ENCODE measurements around the gene PTPRD. TPM values are rescaled to one million over a fixed set of nuclear protein-coding genes. Genes with fewer than 3 reads are reported as not detected.

The PTPRD gene
- total and polyA plus RNA-seq, 2 donors (not counting 1 experiment from before 2014, with no cell fraction given), result not detected

DNA sequence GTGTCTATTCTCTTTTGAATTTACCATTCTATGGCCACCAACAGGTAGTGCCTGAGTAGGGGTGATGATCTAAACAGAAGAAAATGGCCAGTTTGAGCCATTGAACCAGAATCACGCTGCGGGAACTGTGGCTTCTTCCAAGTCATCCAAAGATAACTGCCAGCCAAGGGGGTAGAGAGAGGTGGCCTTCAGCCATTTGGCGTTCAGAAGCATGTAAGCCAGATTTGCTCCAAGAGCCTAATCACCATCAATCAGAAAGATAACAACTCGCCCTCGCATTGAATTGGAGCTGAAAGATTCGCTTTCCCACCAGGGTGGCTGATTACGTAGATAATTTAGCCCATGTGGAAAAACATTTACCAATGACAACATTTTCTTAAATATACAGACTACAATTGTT is 1510.5 kb downstream of the PTPRD start:
- intact Hi-C loops (cut with micrococcal nuclease), result no loop called here
- Histone ChIP-seq H2AFZ (ENCODE audit: insufficient read depth, low read depth, low read length, poor library complexity, severe bottlenecking) (no peak overlapping the region), H3K9me3 (ENCODE audit: control extremely low read depth in 1 of 3, control insufficient read depth in 2 of 3, insufficient read depth in 1 of 3, low read length in 2 of 3) (no peaks in the 10 kb centered on the region), H4K20me1 (ENCODE audit: control insufficient read depth, insufficient read depth, low read length, poor library complexity, severe bottlenecking) (no peaks in the 10 kb centered on the region), H3K4me2 (replicated peaks; ENCODE audit: low read depth, low read length, poor library complexity, severe bottlenecking) (no peak overlapping the region), H3K27me3 (replicated peaks in 1 of 4; ENCODE audit: control extremely low read depth in 1 of 4, control insufficient read depth in 3 of 4, insufficient read depth in 4 of 4, low read length in 3 of 4) (no peaks in the 10 kb centered on the region), H3K4me1 (ENCODE audit: control insufficient read depth in 2 of 2, insufficient read depth in 2 of 2, low read length in 2 of 2) (no peaks in the 10 kb centered on the region), H3K27ac (ENCODE audit: low read length in 2 of 2) (no peak overlapping the region), H3K4me3 (ENCODE audit: control extremely low read depth in 1 of 5, extremely low read depth in 1 of 5, insufficient read depth in 1 of 5, low read depth in 2 of 5, low read length in 4 of 5) (no peak overlapping the region), H3K9ac (ENCODE audit: low read length) (no peak overlapping the region), H3K36me3 (replicated peaks in 1 of 2; ENCODE audit: control extremely low read depth in 1 of 2, control insufficient read depth in 1 of 2, extremely low read depth in 1 of 2, insufficient read depth in 2 of 2, low read length in 1 of 2) (no peaks in the 10 kb centered on the region), H3K79me2 (ENCODE audit: control insufficient read depth, insufficient read depth, low read length) (no peaks in the 10 kb centered on the region)
- no peak for TF ChIP-seq CTCF (IDR thresholded peaks at IDR 0.05)
- no peak for TF ChIP-seq EZH2 (IDR thresholded peaks at IDR 0.05; ENCODE audit: borderline replicate concordance, insufficient read depth, low read depth, low read length, poor library complexity, severe bottlenecking)
- no peak for ATAC-seq (ENCODE audit: low read depth)
- ChIA-PET CTCF (no interaction called here), POLR2A (no interaction called here)
- H3K27me3 Mint-ChIP-seq, result no peaks in the 10 kb centered on the region
- 30% methylated on average over 2 of the region's 7 CpGs for WGBS (ENCODE audit: insufficient coverage)
- no peak for DNase-seq
- no peaks in the 10 kb centered on the region for H3K4me1 Mint-ChIP-seq
- no peak overlapping the region for H3K4me3 Mint-ChIP-seq
- no peaks in the 10 kb centered on the region for H3K9me3 Mint-ChIP-seq (ENCODE audit: insufficient read depth)
- H3K27ac Mint-ChIP-seq, result no peak overlapping the region

- no peak for TF ChIP-seq CTCF (IDR thresholded peaks at IDR 0.05)
- TF ChIP-seq EZH2 (IDR thresholded peaks at IDR 0.05; ENCODE audit: borderline replicate concordance, insufficient read depth, low read depth, low read length, poor library complexity, severe bottlenecking), result no peak
- CTCF ChIA-PET, result no interaction called here
- Histone ChIP-seq H3K4me1 (ENCODE audit: control insufficient read depth in 2 of 2, insufficient read depth in 2 of 2, low read length in 2 of 2) (no peaks in the 10 kb centered on the region), H2AFZ (ENCODE audit: insufficient read depth, low read depth, low read length, poor library complexity, severe bottlenecking) (no peak overlapping the region), H3K4me3 (ENCODE audit: control extremely low read depth in 1 of 5, extremely low read depth in 1 of 5, insufficient read depth in 1 of 5, low read depth in 2 of 5, low read length in 4 of 5) (no peak overlapping the region), H3K4me2 (replicated peaks; ENCODE audit: low read depth, low read length, poor library complexity, severe bottlenecking) (no peak overlapping the region), H4K20me1 (ENCODE audit: control insufficient read depth, insufficient read depth, low read length, poor library complexity, severe bottlenecking) (no peaks in the 10 kb centered on the region), H3K27me3 (replicated peaks in 1 of 4; ENCODE audit: control extremely low read depth in 1 of 4, control insufficient read depth in 3 of 4, insufficient read depth in 4 of 4, low read length in 3 of 4) (no peaks in the 10 kb centered on the region), H3K36me3 (replicated peaks in 1 of 2; ENCODE audit: control extremely low read depth in 1 of 2, control insufficient read depth in 1 of 2, extremely low read depth in 1 of 2, insufficient read depth in 2 of 2, low read length in 1 of 2) (no peaks in the 10 kb centered on the region), H3K9me3 (ENCODE audit: control extremely low read depth in 1 of 3, control insufficient read depth in 2 of 3, insufficient read depth in 1 of 3, low read length in 2 of 3) (no peaks in the 10 kb centered on the region), H3K27ac (ENCODE audit: low read length in 2 of 2) (no peak overlapping the region), H3K79me2 (ENCODE audit: control insufficient read depth, insufficient read depth, low read length) (no peaks in the 10 kb centered on the region), H3K9ac (ENCODE audit: low read length) (no peak overlapping the region)
- Mint-ChIP-seq H3K4me3 (no peak overlapping the region), H3K4me1 (no peaks in the 10 kb centered on the region), H3K27ac (no peak overlapping the region), H3K9me3 (ENCODE audit: insufficient read depth) (no peaks in the 10 kb centered on the region), H3K27me3 (no peaks in the 10 kb centered on the region)
- intact Hi-C loops (cut with micrococcal nuclease), result no loop called here
- no peak for ATAC-seq (ENCODE audit: low read depth)
- no peak for DNase-seq
- POLR2A ChIA-PET, result no interaction called here
These were observed 1512.7 kb downstream of the PTPRD start for GRCh38 chr9:9100070-9100469.

Data from B cell (primary cell).